Measurements from ENCODE around the gene EEF1AKMT2.

DNA sequence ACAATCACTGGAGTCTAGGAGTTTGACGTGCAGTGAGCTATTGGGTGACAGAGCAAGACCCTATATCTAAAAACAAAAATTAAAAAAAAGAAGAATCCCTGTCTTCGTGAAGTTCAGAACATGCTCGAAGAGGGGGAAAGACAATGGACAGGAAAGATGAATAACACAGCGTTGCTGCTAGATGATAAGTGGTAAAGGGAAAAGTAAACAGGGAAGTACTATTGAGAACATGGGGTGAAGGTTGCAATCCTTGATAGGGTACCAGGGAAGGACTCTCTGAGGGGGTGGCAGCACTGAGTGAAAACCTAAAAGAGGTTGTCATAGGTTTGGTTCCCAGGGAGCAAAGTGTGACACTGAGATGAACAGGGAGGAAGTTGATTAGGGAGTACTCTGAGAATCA is 7.1 kb upstream of the EEF1AKMT2 start:
- TF ChIP-seq CTCF (IDR thresholded peaks at IDR 0.05) (no peak), ZFX (IDR thresholded peaks at IDR 0.05; ENCODE audit: borderline replicate concordance) (no peak)
